Body of pancreas (tissue), 4 donors: Measurements from ENCODE around the gene KMT2C. TPM values are rescaled to one million over a fixed set of nuclear protein-coding genes. Genes with fewer than 3 reads are reported as not detected.

Source experiments
- ATAC-seq: fragments of 150-250 bp; one replicate; pipeline ENCODE4 v1.9.1; 2016
- DNase-seq, 4 donors: peaks; one replicate each; pipeline ENCODE4 v3.0.0-alpha.2; 2019
- H3K27ac ChIP-seq, 4 donors: fragments of 200-600 bp; sonication (generic); 1 replicate in 3 of 4; 2 replicates in 1 of 4; pipeline versions ENCODE4 v1.5.1 to v1.6.1; 2016 to 2019; ENCODE audit warnings: mild to moderate bottlenecking in 1 of 4, mixed read lengths in 1 of 4, moderate library complexity in 1 of 4
- H3K27me3 ChIP-seq, 2 donors: fragments of 200-600 bp; sonication (generic); one replicate each; pipeline ENCODE4 v1.6.0; 2016; ENCODE audit warnings: mild to moderate bottlenecking in 1 of 2
- H3K36me3 ChIP-seq, 2 donors: fragments of 200-600 bp; sonication (generic); replicated peaks in 1 of 2; 2 replicates each; pipeline ENCODE4 v1.5.1; 2016; ENCODE audit warnings: low read depth in 2 of 2; ENCODE audit not compliant: insufficient read depth in 1 of 2
- H3K4me1 ChIP-seq: fragments of 200-600 bp; sonication (generic); one replicate; pipeline ENCODE4 v1.6.0; 2016
- H3K4me3 ChIP-seq, 2 donors: fragments of 200-600 bp; sonication (generic); 1 replicate in 1 of 2; 2 replicates in 1 of 2; pipeline ENCODE4 v1.5.1; 2016 to 2019
- H3K9me3 ChIP-seq, 3 donors: fragments of 200-600 bp; sonication (generic); 1 replicate in 2 of 3; 2 replicates in 1 of 3; pipeline ENCODE4 v1.5.1; 2016
- POLR2A ChIP-seq, 3 donors: fragments of 450-650 bp; IDR thresholded peaks; one replicate each; pipeline ENCODE4 v1.6.1; 2016; ENCODE audit warnings: antibody characterized with exemption in 3 of 3, mild to moderate bottlenecking in 2 of 3
- WGBS, 2 donors: methylation state at CpG; one replicate each; pipeline ENCODE4 v1.1.5; 2017; 5-methylcytosine and 5-hydroxymethylcytosine counted together
- intact Hi-C: fragments of 100-400 bp; cut with DNase I; formaldehyde crosslinking; loops from one replicate; pipeline ENCODE4 v1.15.1; 2023
- total RNA-seq, 2 donors: library from RNA; depleted of rRNA; stranded (reverse); fragments of >200 nt; gene quantifications; one replicate each; pipeline ENCODE4 v1.1.0, GENCODE V29; 2016
- TF ChIP-seq, protein P1 (sequence below), 7 experiments: fragments of 450-650 bp in 4 of 7; fragments of 200-600 bp in 3 of 7; sonication (generic) in 3 of 7; IDR thresholded peaks; one replicate each; pipeline ENCODE4 v1.5.1; 2016 to 2019; ENCODE audit warnings: antibody characterized with exemption in 7 of 7

Gene KMT2C
- total RNA-seq, 2 donors from 2014 or later: 58.9 to 71.5 TPM

DNA sequence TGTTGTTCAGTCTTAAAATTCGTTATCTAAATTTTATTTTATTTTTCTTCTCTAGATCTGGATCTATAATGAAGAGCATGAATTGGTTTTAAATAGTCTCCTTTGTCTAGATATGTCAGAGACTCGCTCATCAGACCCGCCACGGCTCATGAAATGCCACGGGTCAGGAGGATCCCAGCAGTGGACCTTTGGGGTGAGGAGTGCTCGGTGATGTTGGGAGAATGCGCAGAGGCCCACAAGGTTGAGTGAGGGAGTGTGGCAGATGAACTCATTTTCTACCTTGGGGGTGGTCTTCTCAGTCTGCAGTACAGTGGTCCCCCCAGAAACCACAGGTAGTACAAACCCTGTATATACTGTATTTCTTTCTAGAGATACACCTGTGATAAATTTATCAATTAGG lies 315.0 kb downstream of the KMT2C start:
- intact Hi-C loops: no loop called here
- TF ChIP-seq POLR2A (IDR thresholded peaks at IDR 0.05): no peak
- TF ChIP-seq, protein P1, sequence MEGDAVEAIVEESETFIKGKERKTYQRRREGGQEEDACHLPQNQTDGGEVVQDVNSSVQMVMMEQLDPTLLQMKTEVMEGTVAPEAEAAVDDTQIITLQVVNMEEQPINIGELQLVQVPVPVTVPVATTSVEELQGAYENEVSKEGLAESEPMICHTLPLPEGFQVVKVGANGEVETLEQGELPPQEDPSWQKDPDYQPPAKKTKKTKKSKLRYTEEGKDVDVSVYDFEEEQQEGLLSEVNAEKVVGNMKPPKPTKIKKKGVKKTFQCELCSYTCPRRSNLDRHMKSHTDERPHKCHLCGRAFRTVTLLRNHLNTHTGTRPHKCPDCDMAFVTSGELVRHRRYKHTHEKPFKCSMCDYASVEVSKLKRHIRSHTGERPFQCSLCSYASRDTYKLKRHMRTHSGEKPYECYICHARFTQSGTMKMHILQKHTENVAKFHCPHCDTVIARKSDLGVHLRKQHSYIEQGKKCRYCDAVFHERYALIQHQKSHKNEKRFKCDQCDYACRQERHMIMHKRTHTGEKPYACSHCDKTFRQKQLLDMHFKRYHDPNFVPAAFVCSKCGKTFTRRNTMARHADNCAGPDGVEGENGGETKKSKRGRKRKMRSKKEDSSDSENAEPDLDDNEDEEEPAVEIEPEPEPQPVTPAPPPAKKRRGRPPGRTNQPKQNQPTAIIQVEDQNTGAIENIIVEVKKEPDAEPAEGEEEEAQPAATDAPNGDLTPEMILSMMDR (IDR thresholded peaks at IDR 0.05): no peak
- Histone ChIP-seq H3K9me3 (no peaks in the 10 kb centered on the region), H3K27ac (no peak overlapping the region), H3K4me3 (no peak overlapping the region), H3K27me3 (no peaks in the 10 kb centered on the region), H3K4me1 (no peaks in the 10 kb centered on the region), H3K36me3 (peaks cover 6 to 36% of the 10 kb centered on the region in 2 donors)
- WGBS, 2 donors: 95 to 96% methylated on average over 7 of the region's 7 CpGs
- DNase-seq (no peak), ATAC-seq (no peak)

- no peak overlapping the region for H3K4me3 ChIP-seq
These were observed 315.6 kb downstream of the KMT2C start for GRCh38 chr7:152120210-152120609.

DNA sequence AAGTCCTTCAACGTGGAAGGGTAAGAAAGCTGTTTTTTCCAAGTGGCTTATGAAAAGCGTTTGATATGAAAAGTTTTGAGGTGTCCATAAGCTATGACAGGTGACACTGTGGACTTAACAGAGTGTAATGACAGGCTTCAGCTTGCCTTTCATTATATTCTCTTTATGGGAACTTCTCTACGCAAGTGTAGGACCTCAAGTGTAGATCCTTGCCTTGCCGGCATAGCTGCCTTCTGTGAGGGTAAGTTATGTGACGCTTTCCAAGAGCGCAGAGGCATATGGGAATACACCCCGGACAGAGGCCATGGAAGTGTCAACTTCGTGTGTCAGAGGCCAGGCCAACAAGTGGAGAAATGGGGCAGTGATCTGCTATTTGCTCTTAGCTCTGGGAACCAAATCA lies 318.4 kb downstream of the KMT2C start:
- no peak overlapping the region for H3K27ac ChIP-seq
- peaks cover 6 to 35% of the 10 kb centered on the region in 2 donors for H3K36me3 ChIP-seq
- no peak for ATAC-seq
- H3K27me3 ChIP-seq: no peaks in the 10 kb centered on the region
- H3K4me3 ChIP-seq: no peak overlapping the region
- no peak for DNase-seq
- intact Hi-C loops: no loop called here
- H3K9me3 ChIP-seq: no peaks in the 10 kb centered on the region
- TF ChIP-seq, protein P1 (IDR thresholded peaks at IDR 0.05): no peak
- TF ChIP-seq POLR2A (IDR thresholded peaks at IDR 0.05): no peak
- WGBS, 2 donors: 82% methylated on average over 8 of the region's 8 CpGs
- no peaks in the 10 kb centered on the region for H3K4me1 ChIP-seq

More at GRCh38 chr7:152120210-152120609, 315.6 kb downstream of the KMT2C start:
- Histone ChIP-seq H3K4me1 (no peaks in the 10 kb centered on the region), H3K27me3 (no peaks in the 10 kb centered on the region), H3K36me3 (peaks cover 6 to 37% of the 10 kb centered on the region in 2 donors), H3K9me3 (no peaks in the 10 kb centered on the region), H3K27ac (no peak overlapping the region)
- TF ChIP-seq, protein P1 (IDR thresholded peaks at IDR 0.05): no peak
- no peak for TF ChIP-seq POLR2A (IDR thresholded peaks at IDR 0.05)
- no peak for DNase-seq
- 96 to 98% methylated on average over 6 of the region's 6 CpGs for WGBS, 2 donors
- no peak for ATAC-seq
- intact Hi-C loops: no loop called here

DNA sequence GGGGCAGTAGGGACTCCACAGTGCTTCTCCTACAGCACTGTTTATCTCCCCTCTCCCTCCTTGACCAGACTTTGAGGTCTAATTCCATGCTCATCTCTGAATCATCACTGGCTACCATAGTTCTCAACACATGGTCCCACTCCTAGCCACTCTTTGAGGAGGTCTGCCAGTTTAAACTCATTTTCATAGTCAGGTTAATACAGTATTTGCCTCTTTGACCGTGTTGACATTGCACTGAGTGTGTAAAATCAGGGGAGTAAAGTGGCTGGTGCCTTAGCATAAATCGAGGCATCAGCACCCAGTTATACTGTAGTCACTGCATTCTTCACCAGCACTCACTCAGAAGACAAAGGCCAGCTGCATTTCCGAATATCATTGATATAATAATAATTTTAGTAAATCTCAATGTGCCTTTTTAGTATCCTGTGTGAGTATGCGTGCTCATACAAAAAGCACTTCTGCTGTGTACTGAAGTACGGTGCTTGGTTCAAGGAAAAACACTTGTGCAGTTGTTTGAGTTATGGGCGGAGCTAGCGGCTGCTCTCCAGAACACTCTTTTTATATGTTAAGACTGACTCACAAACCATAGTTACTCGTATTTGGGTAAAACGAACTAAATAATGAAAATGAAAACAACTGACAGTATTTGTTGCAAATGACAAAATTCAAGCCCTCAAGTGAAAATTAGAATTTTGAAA lies 320.6 kb downstream of the KMT2C start:
- Histone ChIP-seq H3K36me3 (peaks cover 6 to 22% of the 10 kb centered on the region in 2 donors), H3K4me1 (no peaks in the 10 kb centered on the region), H3K27me3 (no peaks in the 10 kb centered on the region), H3K9me3 (no peaks in the 10 kb centered on the region), H3K4me3 (no peak overlapping the region), H3K27ac (no peak overlapping the region)
- intact Hi-C loops: no loop called here
- no peak for ATAC-seq
- 92% methylated on average over 9 of the region's 9 CpGs for WGBS, 2 donors
- TF ChIP-seq POLR2A (IDR thresholded peaks at IDR 0.05): no peak
- TF ChIP-seq, protein P1 (IDR thresholded peaks at IDR 0.05): no peak
- DNase-seq: no peak

DNA sequence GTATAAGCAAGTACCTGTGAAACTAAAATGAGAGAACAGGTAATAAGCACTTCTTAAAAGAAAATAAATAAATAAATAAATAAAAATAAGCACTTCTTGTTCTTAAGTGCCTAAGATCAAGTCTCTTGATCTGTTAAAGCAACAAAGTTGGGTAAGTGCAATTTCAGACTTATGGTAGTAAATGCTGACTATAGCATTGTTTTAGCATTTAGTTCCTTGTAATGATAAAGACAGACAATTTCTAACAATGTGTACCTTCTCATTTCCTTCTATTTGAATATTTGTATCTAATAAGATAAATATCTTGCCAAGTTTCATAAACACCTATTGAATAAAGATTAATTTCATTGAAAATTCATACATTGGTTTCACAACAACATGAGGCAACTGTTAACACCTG lies 323.0 kb downstream of the KMT2C start:
- DNase-seq (no peak), ATAC-seq (no peak)
- no peak overlapping the region for H3K4me3 ChIP-seq
- H3K36me3 ChIP-seq: peaks cover 0 to 10% of the 10 kb centered on the region in 2 donors
- H3K9me3 ChIP-seq: no peaks in the 10 kb centered on the region
- no peaks in the 10 kb centered on the region for H3K4me1 ChIP-seq
- no peaks in the 10 kb centered on the region for H3K27me3 ChIP-seq
- no peak overlapping the region for H3K27ac ChIP-seq
- intact Hi-C loops: no loop called here
- TF ChIP-seq, protein P1 (IDR thresholded peaks at IDR 0.05): no peak
- TF ChIP-seq POLR2A (IDR thresholded peaks at IDR 0.05): no peak
